Endothelial cell (in vitro differentiated cells): Measurements from ENCODE around the gene PUM2. TPM values are rescaled to one million over a fixed set of nuclear protein-coding genes. Genes with fewer than 3 reads are reported as not detected.
A peak's percentile ranks its signal among the peaks of the same experiment; 100 is the strongest.

Experiments
- DNase-seq: peaks from one replicate; pipeline ENCODE4 v3.0.0; 2021; ENCODE audit warnings: low spot score
- H3K27ac Mint-ChIP-seq: one replicate; pipeline ENCODE4 v1.8.0; 2021; ENCODE audit warnings: mixed read lengths, inconsistent platforms; ENCODE audit not compliant: unreplicated experiment
- H3K27me3 Mint-ChIP-seq: one replicate; pipeline ENCODE4 v1.8.0; 2021; ENCODE audit warnings: mild to moderate bottlenecking, moderate library complexity, mixed read lengths, inconsistent platforms; ENCODE audit not compliant: unreplicated experiment
- H3K36me3 Mint-ChIP-seq: one replicate; pipeline ENCODE4 v1.8.0; 2021; ENCODE audit warnings: mild to moderate bottlenecking, low read depth, mixed read lengths, inconsistent platforms; ENCODE audit not compliant: unreplicated experiment
- H3K4me1 Mint-ChIP-seq: one replicate; pipeline ENCODE4 v1.8.0; 2021; ENCODE audit warnings: mild to moderate bottlenecking, mixed read lengths, inconsistent platforms; ENCODE audit not compliant: unreplicated experiment
- H3K4me3 Mint-ChIP-seq: one replicate; pipeline ENCODE4 v1.8.0; 2021; ENCODE audit warnings: mild to moderate bottlenecking, mixed read lengths, inconsistent platforms; ENCODE audit not compliant: unreplicated experiment
- H3K9me3 Mint-ChIP-seq: one replicate; pipeline ENCODE4 v1.8.0; 2021; ENCODE audit warnings: mixed read lengths, inconsistent platforms; ENCODE audit not compliant: unreplicated experiment
- CTCF ChIP-seq: fragments of 200-600 bp; sonication (generic); IDR thresholded peaks from one replicate; pipeline ENCODE4 v1.5.0; 2021; ENCODE audit warnings: antibody characterized with exemption; ENCODE audit not compliant: unreplicated experiment
- total RNA-seq: library from RNA; stranded (reverse); fragmentation: NEBNext Ultra II Directional; extraction: Animal tissue kit (Norgen Biotek cat#: 25700); gene quantifications from one replicate; pipeline ENCODE4 v1.2.1, GENCODE V29; 2021; ENCODE audit not compliant: unreplicated experiment

PUM2 gene
- total RNA-seq, 1 donor from 2014 or later = 75.3 TPM

GRCh38 chr2:20307311-20307710, 43.3 kb downstream of the PUM2 start:
- H3K27ac Mint-ChIP-seq = no peak overlapping the region
- H3K27me3 Mint-ChIP-seq = no peaks in the 10 kb centered on the region
- no peak for TF ChIP-seq CTCF
- no peak overlapping the region for H3K4me3 Mint-ChIP-seq
- no peak for DNase-seq
- H3K4me1 Mint-ChIP-seq = no peaks in the 10 kb centered on the region
- H3K9me3 Mint-ChIP-seq = no peaks in the 10 kb centered on the region
- H3K36me3 Mint-ChIP-seq = peaks cover 12% of the 10 kb centered on the region

GRCh38 chr2:20304411-20304810, 46.2 kb downstream of the PUM2 start:
- Mint-ChIP-seq H3K27me3 (no peaks in the 10 kb centered on the region), H3K9me3 (no peaks in the 10 kb centered on the region), H3K4me1 (no peaks in the 10 kb centered on the region), H3K36me3 (peaks cover 12% of the 10 kb centered on the region), H3K4me3 (no peak overlapping the region), H3K27ac (no peak overlapping the region)
- no peak for TF ChIP-seq CTCF
- DNase-seq = no peak

- DNase-seq = no peak
- Mint-ChIP-seq H3K9me3 (no peaks in the 10 kb centered on the region), H3K27me3 (no peaks in the 10 kb centered on the region), H3K4me3 (no peak overlapping the region), H3K36me3 (peaks cover 12% of the 10 kb centered on the region), H3K4me1 (no peaks in the 10 kb centered on the region), H3K27ac (no peak overlapping the region)
- no peak for TF ChIP-seq CTCF
Observed at GRCh38 chr2:20303966-20304365, 46.7 kb downstream of the PUM2 start.

GRCh38 chr2:20302019-20302418, 48.6 kb downstream of the PUM2 start:
- H3K27me3 Mint-ChIP-seq = no peaks in the 10 kb centered on the region
- no peak for DNase-seq
- H3K36me3 Mint-ChIP-seq = peaks cover 20% of the 10 kb centered on the region
- H3K27ac Mint-ChIP-seq = no peak overlapping the region
- no peak for TF ChIP-seq CTCF
- H3K4me3 Mint-ChIP-seq = no peak overlapping the region
- no peaks in the 10 kb centered on the region for H3K9me3 Mint-ChIP-seq
- H3K4me1 Mint-ChIP-seq = no peaks in the 10 kb centered on the region

- H3K9me3 Mint-ChIP-seq = no peaks in the 10 kb centered on the region
- no peaks in the 10 kb centered on the region for H3K4me1 Mint-ChIP-seq
- DNase-seq = no peak
- H3K36me3 Mint-ChIP-seq = peaks cover 16% of the 10 kb centered on the region
- no peak for TF ChIP-seq CTCF
- H3K4me3 Mint-ChIP-seq = no peak overlapping the region
- H3K27me3 Mint-ChIP-seq = no peaks in the 10 kb centered on the region
- peak overlapping the region; percentile 31 for H3K27ac Mint-ChIP-seq
Observed at GRCh38 chr2:20300656-20301055, 50.0 kb downstream of the PUM2 start.
